SJSA1 (cell line): ENCODE data around the gene ACVR1B. TPM values are rescaled to one million over a fixed set of nuclear protein-coding genes. Genes with fewer than 3 reads are reported as not detected.

ENCODE experiments used
- DNase-seq, 2 experiments: peaks; one replicate each; pipeline ENCODE4 v3.0.0-alpha.2; 2015 to 2020; ENCODE audit warnings: low spot score in 2 of 2, low read depth in 1 of 2
- H3K27ac ChIP-seq: fragments of 250-450 bp; sonication (Bioruptor Pico); 2 replicates; pipeline ENCODE4 v1.5.1; 2020; ENCODE audit warnings: mild to moderate bottlenecking, moderate library complexity
- H3K27me3 ChIP-seq: fragments of 250-450 bp; sonication (Bioruptor Pico); replicated peaks from 2 replicates; pipeline ENCODE4 v1.5.1; 2020; ENCODE audit warnings: mild to moderate bottlenecking, moderate library complexity
- H3K36me3 ChIP-seq: fragments of 250-450 bp; sonication (Bioruptor Pico); 2 replicates; pipeline ENCODE4 v1.5.1; 2020; ENCODE audit warnings: mild to moderate bottlenecking
- H3K4me1 ChIP-seq: fragments of 250-450 bp; sonication (Bioruptor Pico); replicated peaks from 2 replicates; pipeline ENCODE4 v1.6.1; 2021; ENCODE audit warnings: mild to moderate bottlenecking
- H3K4me3 ChIP-seq: fragments of 250-450 bp; sonication (Bioruptor Pico); 2 replicates; pipeline ENCODE4 v1.5.1; 2020; ENCODE audit warnings: mild to moderate bottlenecking
- H3K9me3 ChIP-seq: fragments of 250-450 bp; sonication (Bioruptor Pico); replicated peaks from 2 replicates; pipeline ENCODE4 v1.5.1; 2020; ENCODE audit warnings: mild to moderate bottlenecking
- total RNA-seq: library from RNA; depleted of rRNA; stranded (reverse); fragments of >200 nt; shearing (Covaris generic); gene quantifications from 2 replicates; pipeline ENCODE4 v1.2.3, GENCODE V29; 2014

Gene ACVR1B
- total RNA-seq, 1 experiment from 2014 or later, result 3.3 TPM

- no peaks in the 10 kb centered on the region for H3K9me3 ChIP-seq
- H3K4me1 ChIP-seq, result peaks cover 10% of the 10 kb centered on the region
- H3K27me3 ChIP-seq, result peaks cover 14% of the 10 kb centered on the region
- no peak for DNase-seq
- H3K36me3 ChIP-seq, result peaks cover 2% of the 10 kb centered on the region; the same call in 1 of the 2 replicates
- H3K4me3 ChIP-seq, result no peak overlapping the region
- H3K27ac ChIP-seq, result no peak overlapping the region
These were observed 51.6 kb downstream of the ACVR1B start for GRCh38 chr12:52003016-52003550.

- peaks cover 2% of the 10 kb centered on the region; the same call in 1 of the 2 replicates for H3K36me3 ChIP-seq
- peaks cover 10% of the 10 kb centered on the region for H3K4me1 ChIP-seq
- no peak overlapping the region for H3K4me3 ChIP-seq
- H3K27ac ChIP-seq, result no peak overlapping the region
- no peak for DNase-seq
- peaks cover 14% of the 10 kb centered on the region for H3K27me3 ChIP-seq
- H3K9me3 ChIP-seq, result no peaks in the 10 kb centered on the region
These were observed 52.1 kb downstream of the ACVR1B start for GRCh38 chr12:52003591-52003990.

GRCh38 chr12:52004042-52004648, 52.6 kb downstream of the ACVR1B start:
- peaks cover 2% of the 10 kb centered on the region; the same call in 1 of the 2 replicates for H3K36me3 ChIP-seq
- no peaks in the 10 kb centered on the region for H3K9me3 ChIP-seq
- H3K4me3 ChIP-seq, result no peak overlapping the region
- no peak overlapping the region for H3K27ac ChIP-seq
- H3K4me1 ChIP-seq, result peaks cover 10% of the 10 kb centered on the region
- DNase-seq, result peak; percentile 58 to 66
- peaks cover 14% of the 10 kb centered on the region for H3K27me3 ChIP-seq

- Histone ChIP-seq H3K4me1 (peaks cover 20% of the 10 kb centered on the region), H3K27me3 (peaks cover 14% of the 10 kb centered on the region), H3K9me3 (no peaks in the 10 kb centered on the region)
These were observed 53.9 kb downstream of the ACVR1B start for GRCh38 chr12:52005218-52005902.

GRCh38 chr12:52005903-52006703, 54.6 kb downstream of the ACVR1B start:
- DNase-seq, result no peak
- H3K27me3 ChIP-seq, result peaks cover 14% of the 10 kb centered on the region
- H3K4me1 ChIP-seq, result peaks cover 28% of the 10 kb centered on the region
- H3K4me3 ChIP-seq, result peak overlapping the region; percentile 61
- H3K9me3 ChIP-seq, result no peaks in the 10 kb centered on the region
- H3K27ac ChIP-seq, result no peak overlapping the region
- peaks cover 9% of the 10 kb centered on the region; the same call in 1 of the 2 replicates for H3K36me3 ChIP-seq

More at GRCh38 chr12:52005218-52005902, 53.9 kb downstream of the ACVR1B start:
- H3K36me3 ChIP-seq, result peaks cover 2% of the 10 kb centered on the region; the same call in 1 of the 2 replicates
- H3K4me3 ChIP-seq, result no peak overlapping the region
- H3K27ac ChIP-seq, result no peak overlapping the region
- no peak for DNase-seq

GRCh38 chr12:52006726-52007157, 55.2 kb downstream of the ACVR1B start, which contains the start of gene TAMALIN:
TAMALIN (plus strand) TSS chr12:52006946; CDS start chr12:52007020, 74 bp downstream.
- no peaks in the 10 kb centered on the region for H3K9me3 ChIP-seq
- H3K27me3 ChIP-seq, result peaks cover 14% of the 10 kb centered on the region
- peaks cover 29% of the 10 kb centered on the region for H3K4me1 ChIP-seq
- H3K27ac ChIP-seq, result no peak within 1 kb of the TSS
- H3K36me3 ChIP-seq, result peaks cover 9% of the 10 kb centered on the region; the same call in 1 of the 2 replicates
- peak within 1 kb of the TSS; percentile 61 for H3K4me3 ChIP-seq
- peak; percentile 34 to 61 for DNase-seq

GRCh38 chr12:52007158-52007921, 55.8 kb downstream of the ACVR1B start:
- Histone ChIP-seq H3K27ac (no peak overlapping the region), H3K36me3 (peaks cover 9% of the 10 kb centered on the region; the same call in 1 of the 2 replicates), H3K9me3 (no peaks in the 10 kb centered on the region), H3K27me3 (peaks cover 14% of the 10 kb centered on the region), H3K4me1 (peaks cover 29% of the 10 kb centered on the region), H3K4me3 (peak overlapping the region; percentile 61)
- no peak for DNase-seq

GRCh38 chr12:52007982-52008510, 56.5 kb downstream of the ACVR1B start:
- Histone ChIP-seq H3K4me3 (no peak overlapping the region), H3K27me3 (peaks cover 14% of the 10 kb centered on the region), H3K36me3 (peaks cover 9% of the 10 kb centered on the region; the same call in 1 of the 2 replicates), H3K9me3 (no peaks in the 10 kb centered on the region), H3K4me1 (peaks cover 29% of the 10 kb centered on the region), H3K27ac (no peak overlapping the region)
- no peak for DNase-seq

GRCh38 chr12:52009081-52009751, 57.7 kb downstream of the ACVR1B start:
- no peak overlapping the region for H3K4me3 ChIP-seq
- peaks cover 9% of the 10 kb centered on the region; the same call in 1 of the 2 replicates for H3K36me3 ChIP-seq
- H3K9me3 ChIP-seq, result no peaks in the 10 kb centered on the region
- H3K27me3 ChIP-seq, result peaks cover 14% of the 10 kb centered on the region
- peaks cover 29% of the 10 kb centered on the region for H3K4me1 ChIP-seq
- H3K27ac ChIP-seq, result no peak overlapping the region
- no peak for DNase-seq

GRCh38 chr12:52010152-52010622, 58.7 kb downstream of the ACVR1B start:
- peaks cover 14% of the 10 kb centered on the region for H3K27me3 ChIP-seq
- peak; percentile 90 to 91 for DNase-seq
- H3K4me3 ChIP-seq, result no peak overlapping the region
- H3K36me3 ChIP-seq, result peaks cover 9% of the 10 kb centered on the region; the same call in 1 of the 2 replicates
- peak overlapping the region; percentile 17 for H3K27ac ChIP-seq
- H3K9me3 ChIP-seq, result no peaks in the 10 kb centered on the region
- H3K4me1 ChIP-seq, result peaks cover 29% of the 10 kb centered on the region

GRCh38 chr12:52010692-52011601, 59.4 kb downstream of the ACVR1B start:
- Histone ChIP-seq H3K27me3 (peaks cover 13% of the 10 kb centered on the region), H3K36me3 (peaks cover 9% of the 10 kb centered on the region; the same call in 1 of the 2 replicates), H3K4me1 (peaks cover 29% of the 10 kb centered on the region), H3K4me3 (no peak overlapping the region), H3K27ac (peak overlapping the region; percentile 15; the same call in 1 of the 2 replicates), H3K9me3 (no peaks in the 10 kb centered on the region)
- DNase-seq, result no peak
